GM23338 (cell line): ENCODE measurements around the gene CFAP74. TPM values are rescaled to one million over a fixed set of nuclear protein-coding genes. Genes with fewer than 3 reads are reported as not detected.
A peak's percentile ranks its signal among the peaks of the same experiment; 100 is the strongest.

Experiments
- ATAC-seq: fragments of 200-7000 bp; cut with Tn5 transposase; 3 replicates; pipeline ENCODE4 v1.9.1; 2020
- DNase-seq: peaks from one replicate; pipeline ENCODE4 v3.0.0-alpha.2; 2015; ENCODE audit warnings: low spot score
- H2AFZ ChIP-seq: fragments of 200-600 bp; sonication (generic); 2 replicates; pipeline ENCODE4 v1.8.0; 2016; ENCODE audit warnings: antibody characterized with exemption, mild to moderate bottlenecking, moderate library complexity
- H3F3A ChIP-seq: fragments of 200-600 bp; sonication (generic); replicated peaks from 2 replicates; pipeline ENCODE4 v1.8.0; 2017; ENCODE audit warnings: antibody characterized with exemption, mixed run types, low read depth
- H3K27ac ChIP-seq: fragments of 200-600 bp; sonication (generic); 2 replicates; pipeline ENCODE4 v1.6.1; 2016; ENCODE audit warnings: low read depth
- H3K27me3 ChIP-seq: fragments of 200-600 bp; sonication (generic); 2 replicates; pipeline ENCODE4 v1.8.0; 2016; ENCODE audit warnings: mild to moderate bottlenecking, mixed run types, moderate library complexity; ENCODE audit not compliant: insufficient read depth
- H3K36me3 ChIP-seq: fragments of 200-600 bp; sonication (generic); 2 replicates; pipeline ENCODE4 v1.8.0; 2016; ENCODE audit warnings: mild to moderate bottlenecking; ENCODE audit not compliant: insufficient read depth
- H3K4me1 ChIP-seq: fragments of 200-600 bp; sonication (generic); 2 replicates; pipeline ENCODE4 v1.8.0; 2016; ENCODE audit warnings: mild to moderate bottlenecking, moderate library complexity; ENCODE audit not compliant: insufficient read depth
- H3K4me2 ChIP-seq: fragments of 200-600 bp; sonication (generic); 2 replicates; pipeline ENCODE4 v1.7.1; 2017; ENCODE audit warnings: mixed run types
- H3K4me3 ChIP-seq: fragments of 200-600 bp; sonication (generic); 2 replicates; pipeline ENCODE4 v1.6.1; 2016; ENCODE audit warnings: mixed run types
- H3K79me2 ChIP-seq: fragments of 200-600 bp; sonication (generic); replicated peaks from 2 replicates; pipeline ENCODE4 v1.8.0; 2017; ENCODE audit warnings: mild to moderate bottlenecking; ENCODE audit not compliant: insufficient read depth
- H3K9me2 ChIP-seq: fragments of 200-600 bp; sonication (generic); 2 replicates; pipeline ENCODE4 v1.8.0; 2017; ENCODE audit not compliant: insufficient read depth
- H4K20me1 ChIP-seq: fragments of 200-600 bp; sonication (generic); replicated peaks from 2 replicates; pipeline ENCODE4 v1.8.0; 2017; ENCODE audit warnings: mild to moderate bottlenecking; ENCODE audit not compliant: insufficient read depth
- H3K27ac Mint-ChIP-seq: 2 replicates; pipeline ENCODE4 v1.8.0; 2020; ENCODE audit warnings: inconsistent platforms, mild to moderate bottlenecking, moderate library complexity, mixed read lengths
- H3K27me3 Mint-ChIP-seq: 3 replicates; pipeline ENCODE4 v1.8.0; 2022; ENCODE audit warnings: low read depth, mild to moderate bottlenecking, moderate library complexity, mixed read lengths, inconsistent platforms; ENCODE audit not compliant: insufficient read depth, poor library complexity
- H3K36me3 Mint-ChIP-seq: 3 replicates; pipeline ENCODE4 v1.8.0; 2021; ENCODE audit warnings: low read depth, mild to moderate bottlenecking, inconsistent platforms, moderate library complexity, mixed read lengths
- H3K4me1 Mint-ChIP-seq: 3 replicates; pipeline ENCODE4 v1.8.0; 2020; ENCODE audit warnings: mild to moderate bottlenecking, inconsistent platforms, mixed read lengths
- H3K4me3 Mint-ChIP-seq: 3 replicates; pipeline ENCODE4 v1.8.0; 2021; ENCODE audit warnings: moderate library complexity, mild to moderate bottlenecking, inconsistent platforms, mixed read lengths
- H3K9me3 Mint-ChIP-seq: 3 replicates; pipeline ENCODE4 v1.8.0; 2020; ENCODE audit warnings: moderate library complexity, mild to moderate bottlenecking, inconsistent platforms, mixed read lengths
- CREB1 ChIP-seq: fragments of 250-450 bp; sonication (Bioruptor Pico); IDR thresholded peaks from 2 replicates; pipeline ENCODE4 v1.5.0; 2020; ENCODE audit warnings: low read depth, mild to moderate bottlenecking, moderate library complexity
- CTCF ChIP-seq, 2 experiments: fragments of 200-600 bp in 1 of 2; sonication (generic) in 1 of 2; conservative IDR thresholded peaks; 2 replicates each; pipeline versions ENCODE4 v1.5.1 to v1.6.1; 2016 to 2017; ENCODE audit warnings: antibody characterized with exemption in 2 of 2, low read depth in 2 of 2, mild to moderate bottlenecking in 2 of 2, moderate library complexity in 1 of 2
- ETS1 ChIP-seq: IDR thresholded peaks from 2 replicates; pipeline ENCODE4 v1.6.1; 2016; ENCODE audit warnings: antibody characterized with exemption
- EZH2 ChIP-seq: fragments of 200-600 bp; sonication (generic); IDR thresholded peaks from one replicate; pipeline ENCODE4 v1.8.0; 2017; ENCODE audit warnings: antibody characterized with exemption, mild to moderate bottlenecking, low read depth; ENCODE audit not compliant: unreplicated experiment
- EZH2phosphoT487 ChIP-seq: fragments of 200-600 bp; sonication (generic); IDR thresholded peaks from one replicate; pipeline ENCODE4 v1.8.1; 2018; ENCODE audit warnings: antibody characterized with exemption; ENCODE audit not compliant: unreplicated experiment
- ZNF114 ChIP-seq: fragments of 250-450 bp; sonication (Bioruptor Pico); IDR thresholded peaks from 2 replicates; pipeline ENCODE4 v1.5.0; 2020; ENCODE audit warnings: mild to moderate bottlenecking, moderate library complexity
- ZNF331 ChIP-seq: fragments of 250-450 bp; sonication (Bioruptor Pico); IDR thresholded peaks from 2 replicates; pipeline ENCODE4 v1.5.0; 2020; ENCODE audit warnings: low read depth, mild to moderate bottlenecking, moderate library complexity
- ZNF462 ChIP-seq: fragments of 250-450 bp; sonication (Bioruptor Pico); IDR thresholded peaks from 2 replicates; pipeline ENCODE4 v1.5.0; 2020; ENCODE audit warnings: mild to moderate bottlenecking, moderate library complexity
- polyA plus RNA-seq: library from polyadenylated mRNA; unstranded; fragments of >200 nt; fragmentation: Nextera tagmentation; extraction: Ambion mirVana; gene quantifications from 2 replicates; pipeline ENCODE4 v1.2.1, GENCODE V29; 2016
- total RNA-seq: library from RNA; depleted of rRNA; stranded (reverse); fragments of >200 nt; shearing (Covaris generic); gene quantifications from 2 replicates; pipeline ENCODE4 v1.2.3, GENCODE V29; 2014

The CFAP74 gene
- total and polyA plus RNA-seq, 2 experiments from 2014 or later, result 0.21 TPM; not detected in 1

GRCh38 chr1:2044510-2045319, 41.1 kb upstream of the CFAP74 start:
- peaks cover 16% of the 10 kb centered on the region for H3F3A ChIP-seq
- peak; percentile 70 for DNase-seq
- peak overlapping the region; percentile 49 for H3K4me3 ChIP-seq
- H2AFZ ChIP-seq, result peak overlapping the region; percentile 98
- Mint-ChIP-seq H3K9me3 (no peaks in the 10 kb centered on the region; the same call in 1 of the 3 replicates), H3K27me3 (peaks cover 27% of the 10 kb centered on the region), H3K4me1 (peaks cover 19% of the 10 kb centered on the region), H3K27ac (no peak overlapping the region), H3K4me3 (peak overlapping the region; percentile 41; the same call in 2 of the 3 replicates), H3K36me3 (peaks cover 2% of the 10 kb centered on the region; the same call in 1 of the 3 replicates)
- no peaks in the 10 kb centered on the region for H3K27me3 ChIP-seq
- no peak overlapping the region for H3K27ac ChIP-seq
- H3K79me2 ChIP-seq, result no peaks in the 10 kb centered on the region
- H3K36me3 ChIP-seq, result no peaks in the 10 kb centered on the region
- TF ChIP-seq CTCF (conservative IDR thresholded peaks at IDR 0.05; ENCODE audit: low read depth in 2 of 2), result peak; percentile 53 to 80
- no peak for TF ChIP-seq EZH2phosphoT487
- peak; percentile 14 for ATAC-seq
- no peaks in the 10 kb centered on the region for H3K9me2 ChIP-seq
- peak overlapping the region; percentile 75 for H3K4me2 ChIP-seq
- H4K20me1 ChIP-seq, result no peaks in the 10 kb centered on the region
- peaks cover 25% of the 10 kb centered on the region; the same call in 1 of the 2 replicates for H3K4me1 ChIP-seq

GRCh38 chr1:2043886-2044285, 40.3 kb upstream of the CFAP74 start:
- DNase-seq (no peak), ATAC-seq (no peak)
- peak overlapping the region; percentile 26 for H3K4me3 Mint-ChIP-seq
- no peaks in the 10 kb centered on the region for H3K79me2 ChIP-seq
- peaks cover 21% of the 10 kb centered on the region; the same call in 1 of the 2 replicates for H3K4me1 ChIP-seq
- H3K9me2 ChIP-seq, result no peaks in the 10 kb centered on the region
- H3K36me3 Mint-ChIP-seq, result peaks cover under 1% of the 10 kb centered on the region; the same call in 1 of the 3 replicates
- no peak overlapping the region for H2AFZ ChIP-seq
- peaks cover 27% of the 10 kb centered on the region for H3K27me3 Mint-ChIP-seq
- no peak overlapping the region for H3K4me3 ChIP-seq
- H3K27ac Mint-ChIP-seq, result no peak overlapping the region
- no peaks in the 10 kb centered on the region for H3K36me3 ChIP-seq
- no peaks in the 10 kb centered on the region for H3K27me3 ChIP-seq
- no peak overlapping the region for H3K4me2 ChIP-seq
- no peak overlapping the region for H3K27ac ChIP-seq
- no peaks in the 10 kb centered on the region for H4K20me1 ChIP-seq
- H3K4me1 Mint-ChIP-seq, result peaks cover 13% of the 10 kb centered on the region
- no peaks in the 10 kb centered on the region; the same call in 1 of the 3 replicates for H3K9me3 Mint-ChIP-seq
- H3F3A ChIP-seq, result peaks cover 9% of the 10 kb centered on the region
- no peak for TF ChIP-seq ZNF114 (CRISPR knock-in tag)
- TF ChIP-seq EZH2, result no peak
- TF ChIP-seq CTCF (conservative IDR thresholded peaks at IDR 0.05; ENCODE audit: low read depth in 2 of 2), result no peak
- no peak for TF ChIP-seq ZNF462
- TF ChIP-seq ZNF331 (CRISPR knock-in tag), result no peak
- TF ChIP-seq ETS1, result no peak
- no peak for TF ChIP-seq CREB1 (CRISPR knock-in tag)
